ENCODE results near the gene ABCB1. TPM values are rescaled to one million over a fixed set of nuclear protein-coding genes. Genes with fewer than 3 reads are reported as not detected.

The ABCB1 gene
- total and polyA plus RNA-seq, 2 of the 13 experiments (the other 11 are each of a cell fraction or from before 2014, with no cell fraction given): 42.8 to 52.6 TPM

- peak; percentile 48; the same call in 1 of the 2 replicates for TF ChIP-seq ZBTB7B (CRISPR knock-in tag; IDR thresholded peaks at IDR 0.05)
- TF ChIP-seq CREB1 (IDR thresholded peaks at IDR 0.05): no peak
- peak; percentile 47 for TF ChIP-seq CREB1 (CRISPR knock-in tag; IDR thresholded peaks at IDR 0.05)
- peak; percentile 99 for TF ChIP-seq THRA (CRISPR knock-in tag; IDR thresholded peaks at IDR 0.05; ENCODE audit: borderline replicate concordance)
- TF ChIP-seq DZIP1 (CRISPR knock-in tag; IDR thresholded peaks at IDR 0.05): no peak
- peak; percentile 75; the same call in 1 of the 2 replicates for TF ChIP-seq HIC2 (CRISPR knock-in tag; IDR thresholded peaks at IDR 0.05; ENCODE audit: low read depth)
- no peak for TF ChIP-seq HES4 (CRISPR knock-in tag; IDR thresholded peaks at IDR 0.05; ENCODE audit: borderline replicate concordance)
- peak; percentile 87; the same call in 1 of the 2 replicates for TF ChIP-seq ZNF710 (CRISPR knock-in tag; IDR thresholded peaks at IDR 0.05; ENCODE audit: borderline replicate concordance)
- TF ChIP-seq MAX (IDR thresholded peaks at IDR 0.05): peak; percentile 97
- TF ChIP-seq ZNF501 (CRISPR knock-in tag; IDR thresholded peaks at IDR 0.05): peak; percentile 59
- TF ChIP-seq DMAP1 (CRISPR knock-in tag; IDR thresholded peaks at IDR 0.05): no peak
- no peak for TF ChIP-seq NFE2 (CRISPR knock-in tag; IDR thresholded peaks at IDR 0.05)
- no peak for TF ChIP-seq HNRNPL (IDR thresholded peaks at IDR 0.05; ENCODE audit: low read depth, low read length)
- TF ChIP-seq ZNF331 (CRISPR knock-in tag; IDR thresholded peaks at IDR 0.05): peak; percentile 77
- TF ChIP-seq ZNF180 (CRISPR knock-in tag; IDR thresholded peaks at IDR 0.05; ENCODE audit: borderline replicate concordance, low read depth): no peak
- 0 out of 2 replicates have a peak, but pooled peaks have one; percentile 50 for TF ChIP-seq MEIS2 (CRISPR knock-in tag; IDR thresholded peaks at IDR 0.05)
- no peak for TF ChIP-seq ZFP36 (IDR thresholded peaks at IDR 0.05; ENCODE audit: borderline replicate concordance, low read depth, low read length, partially characterized antibody)
- no peak for TF ChIP-seq ATF2 (CRISPR knock-in tag; IDR thresholded peaks at IDR 0.05)
- no peak for TF ChIP-seq NR1H2 (CRISPR knock-in tag; IDR thresholded peaks at IDR 0.05; ENCODE audit: borderline replicate concordance, low read depth)
- TF ChIP-seq ZNF460 (CRISPR knock-in tag; IDR thresholded peaks at IDR 0.05; ENCODE audit: borderline replicate concordance): no peak
- TF ChIP-seq ZNF879 (CRISPR knock-in tag; IDR thresholded peaks at IDR 0.05): no peak
- no peak for TF ChIP-seq ZNF550 (CRISPR knock-in tag; IDR thresholded peaks at IDR 0.05; ENCODE audit: borderline replicate concordance)
Measured at GRCh38 chr7:87463982-87464381, 136.7 kb downstream of the ABCB1 start (continued).
